Embryonic facial prominence (tissue), 1 donor: Measurements from ENCODE around the gene ST8SIA2.
A peak's percentile ranks its signal among the peaks of the same experiment; 100 is the strongest.

ENCODE experiments used
- DNase-seq: peaks from one replicate; pipeline ENCODE4 v3.0.0-alpha.2; 2016; ENCODE audit errors: extremely low spot score

Gene ST8SIA2

GRCh38 chr15:92492551-92493115 is 99.0 kb downstream of the ST8SIA2 start:
- peak; percentile 23 for DNase-seq

- DNase-seq, result no peak
These were observed 101.2 kb downstream of the ST8SIA2 start for GRCh38 chr15:92494806-92495336.

GRCh38 chr15:92495446-92495845 is 101.8 kb downstream of the ST8SIA2 start:
- no peak for DNase-seq

- no peak for DNase-seq
These were observed 106.2 kb downstream of the ST8SIA2 start for GRCh38 chr15:92499731-92500530.

- DNase-seq, result no peak
These were observed 108.7 kb downstream of the ST8SIA2 start for GRCh38 chr15:92502336-92502735.

GRCh38 chr15:92502930-92503857 is 109.5 kb downstream of the ST8SIA2 start:
- no peak for DNase-seq

- DNase-seq, result no peak
These were observed 110.2 kb downstream of the ST8SIA2 start for GRCh38 chr15:92503889-92504288.

- no peak for DNase-seq
These were observed 111.9 kb downstream of the ST8SIA2 start for GRCh38 chr15:92505611-92506010.

GRCh38 chr15:92506506-92506905 is 112.8 kb downstream of the ST8SIA2 start:
- no peak for DNase-seq

- DNase-seq, result no peak
These were observed 116.6 kb downstream of the ST8SIA2 start for GRCh38 chr15:92510163-92510882.
